ENCODE measurements around the gene TMEM39B.

- TF ChIP-seq CTCF (conservative IDR thresholded peaks at IDR 0.05; ENCODE audit: low read depth, low read length) (no peak), POLR2A (IDR thresholded peaks at IDR 0.05; ENCODE audit: low read depth, low read length) (no peak), ELK1 (IDR thresholded peaks at IDR 0.05; ENCODE audit: borderline replicate concordance, low read depth, low read length) (no peak), CEBPB (IDR thresholded peaks at IDR 0.05; ENCODE audit: low read depth, low read length) (no peak), BHLHE40 (IDR thresholded peaks at IDR 0.05; ENCODE audit: low read depth, low read length) (no peak)
These were observed 16.1 kb upstream of the TMEM39B start for GRCh38 chr1:32056598-32056997.

Measured in IMR-90 (cell line).